Activated naive CD8-positive, alpha-beta T cell treated with anti-CD3 and anti-CD28 coated beads, Interleukin-2, amount 10 ng/mL, durations not matched to agents 7 days and 5 days (primary cell): ENCODE results near the gene CADM3. TPM values are rescaled to one million over a fixed set of nuclear protein-coding genes. Genes with fewer than 3 reads are reported as not detected.

Experiments used
- ATAC-seq: fragments of 150-1000 bp; cut with Tn5 transposase; one replicate; pipeline ENCODE4 v1.10.0; 2021; ENCODE audit warnings: low read depth, moderate library complexity
- POLR2A ChIA-PET: fragments of 350-600 bp; sonication (Branson Sonifier 250); formaldehyde crosslinking; loops from one replicate; lab custom pipeline; 2021; ENCODE audit warnings: antibody characterized with exemption; lab: Charles Lee
- DNase-seq: peaks from one replicate; pipeline ENCODE4 v3.0.0; 2021
- H3K27ac Mint-ChIP-seq: one replicate; pipeline ENCODE4 v1.8.0; 2022; ENCODE audit warnings: mild to moderate bottlenecking, mixed read lengths
- H3K27me3 Mint-ChIP-seq: one replicate; pipeline ENCODE4 v1.8.0; 2022; ENCODE audit warnings: mild to moderate bottlenecking, moderate library complexity, mixed read lengths
- H3K36me3 Mint-ChIP-seq: one replicate; pipeline ENCODE4 v1.8.0; 2021; ENCODE audit warnings: mild to moderate bottlenecking, mixed read lengths
- H3K4me1 Mint-ChIP-seq: one replicate; pipeline ENCODE4 v1.8.0; 2021; ENCODE audit warnings: mixed read lengths
- H3K4me3 Mint-ChIP-seq: one replicate; pipeline ENCODE4 v1.8.0; 2022; ENCODE audit warnings: mild to moderate bottlenecking, moderate library complexity, mixed read lengths
- H3K9me3 Mint-ChIP-seq: one replicate; pipeline ENCODE4 v1.8.0; 2021; ENCODE audit warnings: mixed read lengths
- total RNA-seq, 2 experiments: library from RNA; stranded (reverse); gene quantifications; one replicate each; pipeline ENCODE4 v1.2.3, GENCODE V29; 2021

CADM3 gene
- total RNA-seq, 2 experiments from 2014 or later, result not detected

DNA sequence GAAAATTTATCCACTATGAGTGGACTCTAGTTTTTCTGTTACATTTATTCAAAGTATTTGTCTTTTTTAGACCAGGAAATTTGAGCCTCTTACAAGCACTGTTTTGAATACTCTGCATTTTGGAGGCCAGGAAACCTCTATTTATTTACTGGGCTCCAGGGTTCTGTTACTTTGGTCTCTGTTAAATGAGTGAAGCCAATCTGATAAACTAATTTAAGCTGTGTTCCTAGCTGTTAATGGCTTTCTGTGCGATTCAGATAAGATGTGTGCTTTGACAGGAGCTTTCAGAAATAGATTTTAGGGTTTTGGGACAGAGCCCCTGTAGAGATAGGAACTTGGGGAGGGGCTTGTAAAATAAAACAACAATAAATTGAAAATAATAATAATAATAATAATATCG, 57.1 kb downstream of the CADM3 start:
- Mint-ChIP-seq H3K4me3 (no peak overlapping the region), H3K27me3 (peaks cover 6% of the 10 kb centered on the region), H3K4me1 (no peaks in the 10 kb centered on the region), H3K27ac (no peak overlapping the region), H3K36me3 (no peaks in the 10 kb centered on the region), H3K9me3 (no peaks in the 10 kb centered on the region)
- POLR2A ChIA-PET, result no interaction called here
- ATAC-seq, result no peak
- DNase-seq, result no peak

DNA sequence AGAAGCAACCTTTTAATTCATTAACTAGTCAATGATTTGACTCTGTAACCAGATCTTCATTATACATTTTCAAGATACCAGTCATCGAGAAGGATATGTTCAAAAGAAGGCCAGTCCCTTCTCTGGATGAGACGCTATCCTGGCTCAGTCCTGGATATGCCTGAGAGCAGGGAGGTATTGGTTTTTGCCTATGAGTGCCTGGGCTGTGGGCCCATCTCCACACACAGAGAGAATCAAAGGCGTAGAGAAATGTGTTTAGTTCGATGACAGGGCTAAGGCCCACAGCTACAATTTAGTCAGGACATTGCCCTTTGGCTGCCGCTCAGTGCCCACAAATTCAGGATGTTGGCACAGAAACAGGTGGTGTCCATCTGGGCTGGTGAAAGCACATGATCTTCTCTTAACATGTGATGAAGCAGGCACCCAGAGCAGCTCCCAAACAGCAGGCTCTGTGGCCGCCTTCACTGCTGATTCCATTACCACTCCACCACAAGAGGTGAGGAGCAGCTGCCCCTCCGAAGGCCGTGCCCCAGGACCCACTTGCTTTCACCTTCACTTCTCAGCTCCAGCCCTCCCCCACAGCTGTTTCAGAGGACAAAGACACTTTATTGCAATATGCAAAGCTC, 58.0 kb downstream of the CADM3 start:
- Mint-ChIP-seq H3K36me3 (no peaks in the 10 kb centered on the region), H3K27me3 (peaks cover 6% of the 10 kb centered on the region), H3K9me3 (no peaks in the 10 kb centered on the region), H3K27ac (no peak overlapping the region), H3K4me3 (no peak overlapping the region), H3K4me1 (no peaks in the 10 kb centered on the region)
- POLR2A ChIA-PET, result no interaction called here
- DNase-seq (no peak), ATAC-seq (no peak)

DNA sequence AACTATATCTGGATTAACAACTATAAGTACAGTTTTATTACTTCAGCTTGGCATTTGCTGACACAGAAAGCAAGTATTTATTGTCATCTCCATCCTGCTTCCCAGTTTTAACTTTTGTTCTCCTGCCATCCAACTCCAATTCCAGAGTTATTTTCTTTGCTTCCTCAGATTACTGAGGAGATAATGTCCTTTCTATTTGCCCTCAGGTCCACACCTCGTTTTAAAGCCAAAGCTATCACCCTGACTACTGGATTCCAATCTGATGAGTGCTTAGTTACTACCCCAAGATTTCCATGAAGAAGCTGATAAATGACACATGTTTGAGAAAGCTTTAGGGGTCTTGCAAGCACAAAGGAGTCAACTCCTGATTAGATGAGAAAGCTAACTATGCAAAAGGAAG, 58.5 kb downstream of the CADM3 start:
- no peak overlapping the region for H3K27ac Mint-ChIP-seq
- no peak overlapping the region for H3K4me3 Mint-ChIP-seq
- no peaks in the 10 kb centered on the region for H3K4me1 Mint-ChIP-seq
- POLR2A ChIA-PET, result no interaction called here
- no peaks in the 10 kb centered on the region for H3K36me3 Mint-ChIP-seq
- peaks cover 5% of the 10 kb centered on the region for H3K27me3 Mint-ChIP-seq
- ATAC-seq (no peak), DNase-seq (no peak)
- H3K9me3 Mint-ChIP-seq, result no peaks in the 10 kb centered on the region

DNA sequence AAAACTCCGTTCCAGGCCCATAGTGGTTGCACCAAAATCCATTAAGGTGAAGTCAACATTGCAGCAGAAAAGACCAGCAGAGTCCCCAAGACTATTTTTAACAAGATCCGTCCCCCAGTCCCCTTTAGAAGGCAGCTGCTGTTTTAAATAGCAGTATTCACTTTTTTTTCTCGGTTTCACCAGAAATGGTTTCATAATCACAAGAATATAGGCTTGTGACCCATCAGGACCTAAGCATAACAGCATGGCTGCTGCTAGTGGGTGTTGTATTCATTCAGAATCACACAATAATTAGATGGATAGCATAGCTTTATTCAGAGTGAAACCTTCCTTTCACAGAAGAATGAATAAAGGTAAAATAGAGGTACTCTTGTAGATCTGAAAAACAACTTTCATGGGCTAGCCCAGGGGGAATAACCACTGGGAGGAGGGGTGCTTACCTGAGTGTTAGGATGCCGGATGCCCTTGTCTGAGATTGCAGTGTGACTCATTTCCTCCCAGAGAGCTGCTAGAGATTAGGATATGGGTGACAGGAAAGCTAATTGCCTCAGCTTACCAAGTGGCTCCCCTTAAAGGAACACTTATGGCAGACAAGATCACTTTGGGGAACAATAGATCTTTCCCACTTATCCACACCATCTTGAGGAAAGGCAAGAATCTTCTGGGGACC, 68.3 kb downstream of the CADM3 start:
- H3K27ac Mint-ChIP-seq, result no peak overlapping the region
- H3K4me1 Mint-ChIP-seq, result peaks cover 4% of the 10 kb centered on the region
- no peak for DNase-seq
- H3K4me3 Mint-ChIP-seq, result no peak overlapping the region
- POLR2A ChIA-PET, result no interaction called here
- peaks cover 8% of the 10 kb centered on the region for H3K27me3 Mint-ChIP-seq
- no peaks in the 10 kb centered on the region for H3K9me3 Mint-ChIP-seq
- no peak for ATAC-seq
- H3K36me3 Mint-ChIP-seq, result no peaks in the 10 kb centered on the region

DNA sequence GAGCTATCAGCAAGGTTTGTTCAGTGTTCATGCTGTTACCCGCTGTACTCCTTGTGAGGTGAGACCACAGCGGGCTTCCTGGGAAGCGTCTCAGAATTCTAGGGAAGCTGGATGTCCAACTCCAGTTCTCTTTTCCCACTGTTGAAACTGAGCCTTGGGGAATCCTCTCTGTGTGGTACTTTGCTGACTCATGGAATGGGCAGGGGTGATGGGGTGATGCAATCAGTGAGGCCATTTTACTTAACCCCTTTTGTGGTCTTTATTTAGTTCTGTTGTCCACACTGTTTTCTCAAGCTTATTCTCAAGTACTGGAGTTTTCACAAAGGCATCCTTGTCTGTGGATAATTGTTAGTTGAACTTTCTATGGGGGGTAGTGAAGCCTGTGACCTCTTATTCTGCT, 75.9 kb downstream of the CADM3 start:
- H3K9me3 Mint-ChIP-seq, result no peaks in the 10 kb centered on the region
- no peaks in the 10 kb centered on the region for H3K4me1 Mint-ChIP-seq
- peaks cover 3% of the 10 kb centered on the region for H3K27me3 Mint-ChIP-seq
- no peak for ATAC-seq
- POLR2A ChIA-PET, result no interaction called here
- no peak overlapping the region for H3K27ac Mint-ChIP-seq
- H3K36me3 Mint-ChIP-seq, result no peaks in the 10 kb centered on the region
- no peak for DNase-seq
- no peak overlapping the region for H3K4me3 Mint-ChIP-seq

DNA sequence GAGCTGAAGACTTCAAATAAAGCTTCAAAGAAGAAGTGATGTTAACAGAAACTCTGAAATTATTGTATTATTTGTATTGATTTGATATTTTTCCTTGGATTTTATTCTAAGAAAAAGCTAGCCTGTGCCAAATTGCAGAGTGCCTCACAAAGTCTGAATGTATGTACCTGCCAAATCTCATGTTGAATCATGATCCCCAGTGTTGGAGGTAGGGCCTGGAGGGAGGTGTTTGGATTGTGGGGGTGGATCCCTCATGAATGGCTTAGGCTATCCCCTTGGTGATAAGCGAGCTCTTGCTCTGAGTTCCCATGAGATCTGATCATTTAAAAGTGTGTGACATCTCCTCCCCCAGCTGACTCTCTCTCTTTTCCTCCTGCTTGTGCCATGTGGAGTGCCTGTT, 76.9 kb downstream of the CADM3 start:
- Mint-ChIP-seq H3K27ac (no peak overlapping the region), H3K4me1 (no peaks in the 10 kb centered on the region), H3K9me3 (no peaks in the 10 kb centered on the region), H3K27me3 (peaks cover 3% of the 10 kb centered on the region), H3K36me3 (no peaks in the 10 kb centered on the region), H3K4me3 (no peak overlapping the region)
- no peak for ATAC-seq
- no peak for DNase-seq
- POLR2A ChIA-PET, result no interaction called here

DNA sequence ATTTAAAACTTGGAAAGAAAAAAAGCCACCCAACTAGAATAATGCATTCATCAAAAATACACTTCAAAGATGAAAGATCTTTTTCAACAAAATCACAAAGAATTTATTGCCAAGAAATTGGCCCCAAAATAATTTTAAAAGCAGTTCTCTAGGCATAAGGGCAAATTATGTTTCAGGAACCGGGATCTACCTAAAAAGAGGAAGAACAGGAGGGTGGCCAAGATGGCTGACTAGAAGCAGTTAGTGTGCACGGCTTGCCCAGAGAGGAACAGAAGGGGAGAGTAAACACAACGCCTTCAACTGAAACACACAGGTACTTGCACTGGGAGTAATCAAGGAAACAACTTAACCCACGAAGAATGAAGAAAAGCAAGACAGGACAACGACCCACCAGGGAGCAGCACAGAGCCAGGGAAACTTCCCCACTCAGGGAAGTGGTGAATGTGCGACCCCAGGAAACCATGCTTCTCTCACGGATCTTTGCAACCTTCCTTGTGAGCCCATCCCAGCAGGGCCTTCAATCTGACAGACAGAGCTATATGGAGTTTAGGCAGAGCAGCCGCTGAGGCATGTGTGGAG, 79.3 kb downstream of the CADM3 start:
- no peak for DNase-seq
- ATAC-seq, result no peak
- Mint-ChIP-seq H3K36me3 (no peaks in the 10 kb centered on the region), H3K27ac (no peak overlapping the region), H3K4me1 (no peaks in the 10 kb centered on the region), H3K4me3 (no peak overlapping the region), H3K27me3 (peaks cover 3% of the 10 kb centered on the region), H3K9me3 (no peaks in the 10 kb centered on the region)
- POLR2A ChIA-PET, result no interaction called here

Other genes starting within 250 kb of the CADM3 start
- 10 to 100 TPM; 44.6 to 45.2 TPM for gene PYHIN1, start 240.1 kb upstream of the CADM3 start, total RNA-seq
- gene IFI16, start 161.7 kb upstream of the CADM3 start, total RNA-seq, result 100 to 1,000 TPM; 295 to 300 TPM
- gene AIM2, start 94.8 kb upstream of the CADM3 start, total RNA-seq, result 1 to 10 TPM; 3.0 to 4.4 TPM
- gene ACKR1, start 33.3 kb downstream of the CADM3 start, total RNA-seq, result not detected
- gene FCER1A, start 130.7 kb downstream of the CADM3 start, total RNA-seq, result not detected